GM12864 (cell line): ENCODE data around the gene SMURF2.

Experiments used
- DNase-seq: peaks from one replicate; pipeline ENCODE4 v3.0.0-alpha.2; 2011; ENCODE audit warnings: low read depth
- H3K4me3 ChIP-seq: 2 replicates; pipeline ENCODE4 v1.5.1; 2011; ENCODE audit warnings: mild to moderate bottlenecking, low read depth, low read length, control low read depth
- CTCF ChIP-seq: IDR thresholded peaks from 2 replicates; pipeline ENCODE4 v1.5.1; 2011; ENCODE audit warnings: low read depth, mild to moderate bottlenecking, moderate library complexity, low read length, control low read depth, inconsistent platforms; ENCODE audit errors: missing control alignments

Gene SMURF2

GRCh38 chr17:64527914-64528313 lies 134.2 kb downstream of the SMURF2 start:
- no peak for TF ChIP-seq CTCF
- H3K4me3 ChIP-seq, result no peak overlapping the region
- no peak for DNase-seq

DNA sequence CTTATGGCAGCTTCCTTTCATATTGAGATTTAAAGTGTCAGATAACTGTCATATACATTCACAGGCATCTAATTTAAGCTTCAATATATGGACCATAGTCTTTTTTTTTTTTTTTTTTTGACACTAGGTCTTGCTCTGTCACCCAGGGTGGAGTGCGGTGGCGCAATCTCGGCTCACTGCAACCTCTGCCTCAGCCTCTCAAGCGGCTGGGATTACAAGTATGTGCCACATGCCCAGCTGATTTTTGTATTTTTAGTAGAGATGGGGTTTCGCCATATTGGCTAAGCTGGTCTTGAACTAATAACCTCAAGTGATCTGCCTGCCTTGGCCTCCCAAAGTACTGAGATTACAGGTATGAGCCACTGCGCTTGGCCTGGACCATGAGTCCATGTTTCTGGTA lies 141.7 kb downstream of the SMURF2 start:
- TF ChIP-seq CTCF, result no peak
- H3K4me3 ChIP-seq, result no peak overlapping the region
- DNase-seq, result no peak

DNA sequence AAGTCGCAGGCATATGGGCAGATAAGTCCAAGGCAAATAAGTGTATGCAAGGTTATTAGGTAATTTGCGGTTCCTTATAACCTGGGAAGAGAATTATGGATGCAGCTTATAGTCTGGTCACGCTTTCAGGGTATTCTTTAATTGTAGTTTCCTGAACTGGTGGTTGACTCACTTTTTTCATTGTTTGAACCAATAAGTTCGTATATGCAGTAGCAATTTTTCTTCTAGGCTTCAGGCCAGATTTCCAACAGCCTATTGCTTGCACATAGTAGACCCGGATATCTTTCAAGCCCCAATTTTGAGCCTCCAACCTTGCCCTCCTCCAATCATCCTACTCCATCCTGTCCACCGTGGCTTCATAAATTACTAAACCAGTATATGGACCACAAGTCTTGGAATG lies 142.5 kb downstream of the SMURF2 start:
- no peak overlapping the region for H3K4me3 ChIP-seq
- no peak for DNase-seq
- TF ChIP-seq CTCF, result no peak

DNA sequence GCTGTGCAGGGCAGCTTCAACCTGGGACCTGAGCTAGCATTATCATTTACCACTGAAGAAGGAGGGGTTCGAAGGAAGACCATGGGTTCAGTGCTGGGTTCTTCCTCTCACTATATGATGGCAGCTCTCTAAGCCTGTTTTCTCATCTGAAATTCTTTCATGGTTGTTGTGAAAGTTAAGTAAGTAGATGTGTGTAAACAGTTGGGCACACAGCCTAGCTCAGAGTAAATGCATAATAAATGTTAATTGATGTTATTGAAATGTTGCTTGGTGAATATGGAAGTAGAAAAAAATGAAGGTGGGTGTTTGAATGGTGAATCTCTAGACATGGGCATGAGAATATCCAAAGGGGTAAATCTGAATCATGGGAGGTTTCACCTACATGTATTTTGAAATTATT lies 146.3 kb downstream of the SMURF2 start:
- no peak for DNase-seq
- H3K4me3 ChIP-seq, result no peak overlapping the region
- no peak for TF ChIP-seq CTCF

DNA sequence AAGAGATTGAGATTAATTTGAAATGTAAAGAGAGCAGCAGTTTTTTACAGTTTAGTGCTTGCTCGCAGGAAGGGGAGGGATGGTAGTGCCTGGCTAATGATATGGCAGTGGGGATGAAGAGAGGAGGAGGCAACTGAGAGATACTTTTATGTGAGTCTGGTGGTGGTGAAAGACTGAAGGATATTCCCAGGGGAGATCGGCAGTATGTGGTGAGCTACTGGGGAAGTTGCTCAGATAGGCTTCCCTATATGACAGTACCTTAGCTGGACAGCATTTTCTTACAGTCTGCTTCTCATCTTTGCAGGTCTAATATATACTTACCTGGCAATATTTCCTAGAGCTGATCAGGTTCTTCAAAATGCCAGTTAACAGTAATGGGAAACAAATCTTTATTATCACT lies 146.7 kb downstream of the SMURF2 start:
- DNase-seq, result no peak
- no peak overlapping the region for H3K4me3 ChIP-seq
- no peak for TF ChIP-seq CTCF

- no peak for TF ChIP-seq CTCF
- no peak for DNase-seq
- H3K4me3 ChIP-seq, result no peak overlapping the region
These were observed 152.9 kb downstream of the SMURF2 start for GRCh38 chr17:64509179-64509578.

GRCh38 chr17:64508683-64509082 lies 153.4 kb downstream of the SMURF2 start:
- DNase-seq, result no peak
- TF ChIP-seq CTCF, result no peak
- no peak overlapping the region for H3K4me3 ChIP-seq
